GM18519 (cell line): ENCODE data around the gene UBE2V1.
"Not testable (repeated sequence)": the region's sequence is repeated elsewhere in the genome, so short reads cannot be mapped to it uniquely, and the experiment has no call there.

Experiments
- ATAC-seq: cut with Tn5 transposase; IDR thresholded peaks from one replicate; pipeline ENCODE4 v1.9.1; 2021; ENCODE audit warnings: mild to moderate bottlenecking, moderate library complexity; ENCODE audit not compliant: unreplicated experiment, low FRiP score

Gene UBE2V1

GRCh38 chr20:50138120-50138478 is 25.1 kb upstream of the UBE2V1 start:
- ATAC-seq = no peak

GRCh38 chr20:50137702-50138101 is 24.8 kb upstream of the UBE2V1 start:
- not testable (repeated sequence) for ATAC-seq

- no peak for ATAC-seq
Measured at GRCh38 chr20:50136822-50137599, 24.1 kb upstream of the UBE2V1 start.

GRCh38 chr20:50135157-50135556 is 22.2 kb upstream of the UBE2V1 start:
- ATAC-seq = not testable (repeated sequence)

- no peak for ATAC-seq
Measured at GRCh38 chr20:50133474-50134217, 20.7 kb upstream of the UBE2V1 start.

- no peak for ATAC-seq
Measured at GRCh38 chr20:50133041-50133440, 20.1 kb upstream of the UBE2V1 start.

GRCh38 chr20:50130995-50131394 is 18.0 kb upstream of the UBE2V1 start:
- ATAC-seq = no peak

- ATAC-seq = no peak
Measured at GRCh38 chr20:50130356-50130723, 17.4 kb upstream of the UBE2V1 start.

GRCh38 chr20:50129662-50130355 is 16.9 kb upstream of the UBE2V1 start:
- no peak for ATAC-seq

- ATAC-seq = no peak
Measured at GRCh38 chr20:50128520-50128905, 15.6 kb upstream of the UBE2V1 start.

- no peak for ATAC-seq
Measured at GRCh38 chr20:50127587-50128519, 14.9 kb upstream of the UBE2V1 start.

GRCh38 chr20:50126662-50127061 is 13.7 kb upstream of the UBE2V1 start:
- no peak for ATAC-seq

- ATAC-seq = no peak
Measured at GRCh38 chr20:50125279-50125678, 12.3 kb upstream of the UBE2V1 start.

GRCh38 chr20:50124496-50124895 is 11.5 kb upstream of the UBE2V1 start:
- ATAC-seq = no peak

- ATAC-seq = no peak
Measured at GRCh38 chr20:50123418-50123817, 10.5 kb upstream of the UBE2V1 start.

- no peak for ATAC-seq
Measured at GRCh38 chr20:50122763-50123162, 9.8 kb upstream of the UBE2V1 start.

- ATAC-seq = no peak
Measured at GRCh38 chr20:50121858-50122271, 8.9 kb upstream of the UBE2V1 start.

- no peak for ATAC-seq
Measured at GRCh38 chr20:50120935-50121693, 8.2 kb upstream of the UBE2V1 start.

- no peak for ATAC-seq
Measured at GRCh38 chr20:50118203-50118602, 5.3 kb upstream of the UBE2V1 start.
